ENCODE measurements around the gene ARHGEF25. TPM values are rescaled to one million over a fixed set of nuclear protein-coding genes. Genes with fewer than 3 reads are reported as not detected.
A peak's percentile ranks its signal among the peaks of the same experiment; 100 is the strongest.

ARHGEF25 gene
- total and polyA plus RNA-seq, 2 donors (not counting 1 experiment from before 2014, with no cell fraction given) = 0.12 TPM; not detected in 1

- no peak overlapping the region for H3K4me2 ChIP-seq (replicated peaks; ENCODE audit: low read depth, low read length, poor library complexity, severe bottlenecking)
- peaks cover 27 to 39% of the 10 kb centered on the region in 2 donors for H3K4me1 ChIP-seq (ENCODE audit: control insufficient read depth in 2 of 2, insufficient read depth in 2 of 2, low read length in 2 of 2)
- no peak overlapping the region for H3K4me3 ChIP-seq (ENCODE audit: control extremely low read depth in 1 of 5, extremely low read depth in 1 of 5, insufficient read depth in 1 of 5, low read depth in 2 of 5, low read length in 4 of 5)
- no peaks in the 10 kb centered on the region for H4K20me1 ChIP-seq (ENCODE audit: control insufficient read depth, insufficient read depth, low read length, poor library complexity, severe bottlenecking)
- Mint-ChIP-seq H3K4me3 (no peak overlapping the region), H3K4me1 (peaks cover 25% of the 10 kb centered on the region), H3K27me3 (peaks cover 67% of the 10 kb centered on the region), H3K9me3 (ENCODE audit: insufficient read depth) (no peaks in the 10 kb centered on the region), H3K27ac (no peak overlapping the region)
- no peak overlapping the region for H3K27ac ChIP-seq (ENCODE audit: low read length in 2 of 2)
- ChIA-PET POLR2A (no interaction called here), CTCF (interaction anchor here (0.8 to 1.9 kb wide), 6 partner anchors 8 to 73 kb away, joined by 3 to 9 read pairs (median 4); no protein-coding TSS in a partner anchor)
- no peak overlapping the region for H2AFZ ChIP-seq (ENCODE audit: insufficient read depth, low read depth, low read length, poor library complexity, severe bottlenecking)
- peak; percentile 12 for DNase-seq
- no peaks in the 10 kb centered on the region for H3K36me3 ChIP-seq (replicated peaks in 1 of 2; ENCODE audit: control extremely low read depth in 1 of 2, control insufficient read depth in 1 of 2, extremely low read depth in 1 of 2, insufficient read depth in 2 of 2, low read length in 1 of 2)
- ATAC-seq (ENCODE audit: low read depth) = no peak
- H3K79me2 ChIP-seq (ENCODE audit: control insufficient read depth, insufficient read depth, low read length) = no peaks in the 10 kb centered on the region
- TF ChIP-seq EZH2 (IDR thresholded peaks at IDR 0.05; ENCODE audit: borderline replicate concordance, insufficient read depth, low read depth, low read length, poor library complexity, severe bottlenecking) = no peak
- no peak for TF ChIP-seq CTCF (IDR thresholded peaks at IDR 0.05)
- intact Hi-C loops (cut with micrococcal nuclease) = loop anchor here (5.0 kb wide), 2 partner anchors 62 to 112 kb away; partner anchors contain the start of gene OS9
- peaks cover 0 to 89% (median 68%) of the 10 kb centered on the region in 4 experiments for H3K27me3 ChIP-seq (replicated peaks in 1 of 4; ENCODE audit: control extremely low read depth in 1 of 4, control insufficient read depth in 3 of 4, insufficient read depth in 4 of 4, low read length in 3 of 4)
- H3K9me3 ChIP-seq (ENCODE audit: control extremely low read depth in 1 of 3, control insufficient read depth in 2 of 3, insufficient read depth in 1 of 3, low read length in 2 of 3) = peaks cover 0 to 8% (median 0%) of the 10 kb centered on the region in 3 donors
- H3K9ac ChIP-seq (ENCODE audit: low read length) = no peak overlapping the region
- WGBS (ENCODE audit: insufficient coverage) = 69% methylated on average over 2 of the region's 5 CpGs
These were observed 18.7 kb downstream of the ARHGEF25 start for GRCh38 chr12:57629897-57630471.

GRCh38 chr12:57630891-57631433, 19.7 kb downstream of the ARHGEF25 start:
- CTCF ChIA-PET = interaction anchor here (1.1 to 1.9 kb wide), 8 partner anchors 9 to 72 kb away, joined by 3 to 9 read pairs (median 4); no protein-coding TSS in a partner anchor
- Histone ChIP-seq H4K20me1 (ENCODE audit: control insufficient read depth, insufficient read depth, low read length, poor library complexity, severe bottlenecking) (no peaks in the 10 kb centered on the region), H3K27ac (ENCODE audit: low read length in 2 of 2) (no peak overlapping the region), H3K4me1 (ENCODE audit: control insufficient read depth in 2 of 2, insufficient read depth in 2 of 2, low read length in 2 of 2) (peaks cover 27 to 36% of the 10 kb centered on the region in 2 donors), H3K36me3 (replicated peaks in 1 of 2; ENCODE audit: control extremely low read depth in 1 of 2, control insufficient read depth in 1 of 2, extremely low read depth in 1 of 2, insufficient read depth in 2 of 2, low read length in 1 of 2) (no peaks in the 10 kb centered on the region), H3K79me2 (ENCODE audit: control insufficient read depth, insufficient read depth, low read length) (no peaks in the 10 kb centered on the region), H3K4me3 (ENCODE audit: control extremely low read depth in 1 of 5, extremely low read depth in 1 of 5, insufficient read depth in 1 of 5, low read depth in 2 of 5, low read length in 4 of 5) (no peak overlapping the region), H3K9ac (ENCODE audit: low read length) (no peak overlapping the region), H3K9me3 (ENCODE audit: control extremely low read depth in 1 of 3, control insufficient read depth in 2 of 3, insufficient read depth in 1 of 3, low read length in 2 of 3) (peaks cover 0 to 8% (median 0%) of the 10 kb centered on the region in 3 donors), H3K4me2 (replicated peaks; ENCODE audit: low read depth, low read length, poor library complexity, severe bottlenecking) (no peak overlapping the region), H3K27me3 (replicated peaks in 1 of 4; ENCODE audit: control extremely low read depth in 1 of 4, control insufficient read depth in 3 of 4, insufficient read depth in 4 of 4, low read length in 3 of 4) (peaks cover 0 to 87% (median 59%) of the 10 kb centered on the region in 4 experiments), H2AFZ (ENCODE audit: insufficient read depth, low read depth, low read length, poor library complexity, severe bottlenecking) (no peak overlapping the region)
- TF ChIP-seq EZH2 (IDR thresholded peaks at IDR 0.05; ENCODE audit: borderline replicate concordance, insufficient read depth, low read depth, low read length, poor library complexity, severe bottlenecking) = no peak
- no peak for TF ChIP-seq CTCF (IDR thresholded peaks at IDR 0.05)
- Mint-ChIP-seq H3K4me3 (peak overlapping the region; percentile 11), H3K27ac (no peak overlapping the region), H3K27me3 (peaks cover 62% of the 10 kb centered on the region), H3K4me1 (peaks cover 27% of the 10 kb centered on the region), H3K9me3 (ENCODE audit: insufficient read depth) (no peaks in the 10 kb centered on the region)
- intact Hi-C loops (cut with micrococcal nuclease) = loop anchor here (5.0 kb wide), 2 partner anchors 61 to 111 kb away; partner anchors contain the start of gene OS9
- no peak for ATAC-seq (ENCODE audit: low read depth)
- POLR2A ChIA-PET = no interaction called here
- WGBS (ENCODE audit: insufficient coverage) = 69% methylated on average over 4 of the region's 6 CpGs
- DNase-seq = peak; percentile 13

All from B cell (primary cell).